Measurements from ENCODE around the gene KLHDC8A.
A peak's percentile ranks its signal among the peaks of the same experiment; 100 is the strongest.
"Not testable (repeated sequence)": the region's sequence is repeated elsewhere in the genome, so short reads cannot be mapped to it uniquely, and the experiment has no call there.

The KLHDC8A gene

DNA sequence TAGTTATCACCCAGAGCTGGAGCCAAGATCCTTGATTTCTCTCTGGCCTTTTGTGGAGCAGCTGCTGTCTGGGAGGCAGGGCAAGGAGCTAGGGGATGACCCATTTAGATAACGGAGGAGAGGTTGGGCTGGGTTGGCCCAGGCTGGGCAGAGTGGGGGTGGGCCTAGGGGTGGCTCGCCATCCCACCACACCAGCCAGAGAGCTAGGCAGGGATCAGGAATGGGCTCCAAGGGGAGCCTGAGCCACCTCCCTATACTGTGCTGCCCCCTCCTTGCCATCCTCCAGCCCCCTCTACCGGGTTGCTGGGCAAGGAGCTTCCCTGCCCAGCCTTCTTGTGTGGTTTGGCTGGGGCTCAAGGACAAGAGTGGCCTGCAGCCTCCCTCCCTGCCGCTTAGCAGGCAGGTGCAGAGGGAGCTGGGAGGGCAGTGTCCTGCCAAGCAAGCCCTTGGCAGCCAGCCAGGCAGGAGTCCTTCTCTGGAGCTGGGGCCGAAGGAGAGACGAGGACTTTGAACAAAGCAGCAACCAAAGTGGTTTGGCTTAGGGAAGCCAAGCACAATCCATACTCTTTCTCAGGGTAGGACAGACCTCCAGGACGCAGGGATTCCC, 39.3 kb downstream of the KLHDC8A start:
- DNase-seq: no peak

DNA sequence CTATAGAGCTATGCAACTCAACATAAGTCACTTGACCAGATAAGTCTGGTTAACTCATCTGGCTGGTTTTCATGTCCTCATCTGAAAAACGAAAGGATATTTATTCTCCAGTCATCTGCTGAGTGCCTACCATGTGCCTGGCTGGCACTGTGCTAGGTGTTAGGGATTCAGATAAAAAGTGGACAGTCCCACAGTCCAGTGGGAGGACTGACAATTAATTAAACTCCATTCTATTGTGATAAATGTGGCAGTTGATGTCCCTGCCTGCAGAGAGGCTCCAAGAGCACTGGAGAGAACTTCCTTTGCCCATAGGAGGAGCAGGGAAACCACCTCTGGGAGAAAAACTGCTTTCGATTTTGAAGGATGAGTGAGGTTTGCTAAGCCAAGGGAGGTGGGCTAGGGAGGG, 40.6 kb downstream of the KLHDC8A start:
- DNase-seq: no peak

DNA sequence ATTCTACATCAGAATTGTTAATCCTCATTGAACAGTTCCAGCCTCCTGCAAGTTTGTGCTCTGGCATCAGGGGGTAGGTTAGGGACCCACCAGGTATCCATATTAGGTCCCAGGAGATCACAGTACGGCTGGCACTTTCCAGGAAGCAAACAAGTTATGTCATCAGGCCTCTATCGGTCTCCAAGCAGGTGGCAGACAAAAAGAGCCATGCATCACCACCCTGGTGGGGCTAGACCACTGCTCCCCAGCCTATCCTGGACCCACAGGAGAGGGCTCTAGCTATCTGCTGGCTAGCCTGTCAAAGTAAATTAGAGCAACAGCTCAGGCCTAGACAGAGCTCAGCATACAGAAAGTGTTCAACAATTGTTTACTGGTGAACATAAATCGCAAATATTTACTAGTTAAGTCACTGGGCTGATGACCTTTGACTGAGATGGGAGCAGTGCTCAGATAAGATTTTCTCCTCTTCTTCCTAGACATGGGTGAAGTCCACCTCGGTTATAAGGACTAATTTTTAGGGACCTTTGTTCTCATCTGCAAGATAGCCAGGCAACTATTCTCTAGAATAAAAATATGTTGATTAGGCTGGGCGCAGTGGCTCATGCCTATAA, 41.6 kb downstream of the KLHDC8A start:
- DNase-seq: no peak

DNA sequence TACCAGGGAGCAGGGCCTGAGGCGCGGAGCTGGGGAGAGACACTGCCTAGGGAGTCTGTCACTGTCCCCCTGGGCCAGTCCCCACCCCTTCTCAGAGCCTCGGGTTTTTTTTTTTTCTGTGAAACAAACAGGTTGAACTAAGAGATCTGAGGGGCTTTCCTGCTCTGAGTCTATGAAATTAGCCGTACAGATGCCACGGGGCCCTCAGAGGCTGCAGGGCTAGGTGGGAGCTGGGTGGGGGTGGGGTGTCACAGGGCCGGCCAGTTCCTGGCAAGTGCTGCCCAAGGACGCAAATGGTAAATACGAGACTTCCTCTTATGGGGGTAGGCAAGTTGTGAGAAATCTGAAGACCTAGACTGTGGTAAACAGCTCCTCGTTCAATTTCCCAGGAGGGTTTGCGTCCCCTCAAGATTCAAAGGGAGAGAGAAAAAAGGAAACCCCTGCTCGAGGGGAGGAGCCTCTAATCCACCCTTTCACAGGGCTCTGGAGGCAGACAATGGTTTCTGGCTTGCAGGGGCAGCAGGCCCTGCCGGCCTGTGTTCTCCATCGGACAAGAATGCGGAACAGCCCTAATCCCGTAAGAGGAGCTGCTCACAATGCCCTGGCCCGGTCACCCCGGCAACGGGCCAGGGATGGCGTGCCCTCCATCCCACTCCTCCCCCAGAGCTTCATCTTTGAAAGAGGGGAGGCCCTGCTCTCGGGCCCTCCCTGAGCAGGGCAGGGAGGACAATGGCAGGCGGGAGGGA, 43.0 kb downstream of the KLHDC8A start:
- DNase-seq: no peak

DNA sequence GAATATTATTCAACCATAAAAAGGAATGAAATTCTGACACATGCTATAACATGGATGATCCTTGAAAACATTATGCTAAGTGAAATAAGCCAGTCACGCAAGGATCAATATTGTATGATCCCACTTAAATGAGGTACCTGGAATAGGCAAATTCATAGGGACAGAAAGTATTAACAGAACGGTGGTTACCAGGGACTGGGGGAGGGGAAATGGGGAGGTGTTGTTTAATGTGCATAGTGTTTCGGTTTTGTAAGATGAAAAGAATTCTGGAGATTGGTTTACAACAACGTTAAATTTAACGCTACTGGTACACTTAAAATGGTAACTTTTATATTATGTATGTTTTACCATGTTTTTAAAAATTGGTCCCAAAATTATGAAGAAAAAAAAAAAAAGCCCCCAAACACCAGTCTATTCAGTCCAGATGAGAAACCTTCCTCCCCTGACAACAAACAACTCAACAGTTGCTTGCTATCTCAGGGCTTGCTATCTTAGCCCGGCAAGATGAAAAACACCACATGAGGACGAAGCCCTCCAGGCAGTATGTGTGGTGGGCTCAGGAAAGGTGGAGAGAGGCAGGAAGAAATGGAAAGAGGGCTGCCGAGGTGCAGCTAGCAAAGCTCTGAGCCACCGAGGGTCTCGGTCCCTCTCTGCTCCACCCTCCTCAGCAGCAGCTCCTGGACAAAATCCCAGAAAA, 43.7 kb downstream of the KLHDC8A start:
- no peak for DNase-seq

DNA sequence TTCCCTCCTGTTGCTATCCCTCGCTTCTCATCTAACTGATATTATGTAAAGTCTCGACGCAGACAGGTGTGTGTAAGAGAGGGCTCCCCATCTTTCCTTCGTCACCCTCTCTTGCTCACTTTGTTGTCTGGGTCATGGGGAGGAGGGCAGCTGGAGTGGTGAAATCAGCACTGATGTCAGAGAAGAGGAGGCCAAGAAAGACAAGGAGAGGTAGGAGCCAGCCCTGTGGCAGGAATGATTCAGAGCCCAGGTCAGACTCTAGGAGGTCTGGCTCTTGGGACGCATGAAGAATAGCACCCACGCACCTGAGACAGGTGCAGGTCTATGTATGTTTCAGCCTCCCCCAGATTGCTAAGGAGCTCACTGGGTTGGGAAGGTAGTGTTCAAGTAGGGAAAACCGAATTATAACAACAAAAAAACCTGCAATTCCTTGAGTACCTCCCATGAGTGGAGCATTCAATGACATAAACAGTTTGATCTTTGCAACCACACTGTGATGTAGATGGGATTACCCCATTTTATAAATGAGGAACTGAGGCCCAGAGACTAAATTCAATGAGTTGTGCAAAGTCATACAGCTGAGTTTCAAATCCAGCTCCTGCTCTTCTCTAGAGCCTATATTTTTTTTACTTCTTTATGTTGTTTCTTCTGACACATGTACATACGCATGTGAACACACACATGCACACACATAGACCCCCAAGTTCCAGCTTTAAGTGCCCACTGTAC, 45.6 kb downstream of the KLHDC8A start:
- DNase-seq: no peak

DNA sequence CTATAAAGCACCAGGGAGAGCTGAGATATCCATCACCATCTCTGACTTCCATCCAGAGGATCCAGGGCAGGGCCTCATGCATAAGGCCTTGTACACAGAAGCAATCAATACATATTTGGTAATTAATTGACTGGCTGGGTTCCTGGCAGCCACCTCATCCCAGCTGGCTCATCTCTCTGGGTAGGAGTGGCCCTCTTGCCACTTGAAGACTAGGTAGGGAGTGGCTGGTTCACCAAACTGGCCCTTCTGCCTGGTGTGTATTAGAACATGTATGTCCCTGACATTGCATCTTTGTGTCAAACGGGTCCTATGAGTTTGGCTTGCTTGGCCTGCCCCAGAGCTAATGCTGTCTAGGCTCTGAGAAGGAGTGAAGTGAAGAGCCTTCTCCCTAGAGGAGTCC, 47.0 kb downstream of the KLHDC8A start:
- DNase-seq: no peak

DNA sequence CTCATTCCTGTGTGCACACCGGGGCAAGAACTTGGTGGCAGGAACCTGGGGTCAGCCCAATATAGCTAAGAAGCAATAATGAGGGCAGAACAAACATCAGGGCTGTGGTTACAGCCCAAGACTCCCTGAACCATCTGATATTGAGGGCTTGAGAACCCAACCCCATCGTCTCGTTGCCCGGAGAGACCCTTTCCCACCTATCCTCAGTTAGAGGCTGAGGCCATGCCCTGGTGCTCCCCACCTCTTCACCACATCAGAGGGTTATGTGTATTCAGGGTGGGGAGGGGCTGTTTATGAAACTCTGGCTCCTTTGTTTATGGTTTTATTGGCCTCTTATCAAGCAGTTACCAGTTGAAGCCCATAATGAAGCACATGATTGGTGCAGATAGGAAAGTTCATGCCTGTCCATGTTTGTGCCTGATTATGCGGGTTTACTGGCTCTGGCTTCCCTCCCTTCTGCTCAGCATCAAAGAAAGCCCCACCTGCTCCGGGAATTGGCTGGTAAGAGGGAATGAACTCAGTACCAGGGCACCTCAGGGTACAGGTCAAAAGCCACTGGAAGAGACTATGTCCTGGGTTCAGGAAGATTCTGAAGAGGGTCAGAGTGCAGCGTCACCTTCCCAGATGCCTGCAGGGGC, 49.7 kb downstream of the KLHDC8A start:
- DNase-seq: no peak

DNA sequence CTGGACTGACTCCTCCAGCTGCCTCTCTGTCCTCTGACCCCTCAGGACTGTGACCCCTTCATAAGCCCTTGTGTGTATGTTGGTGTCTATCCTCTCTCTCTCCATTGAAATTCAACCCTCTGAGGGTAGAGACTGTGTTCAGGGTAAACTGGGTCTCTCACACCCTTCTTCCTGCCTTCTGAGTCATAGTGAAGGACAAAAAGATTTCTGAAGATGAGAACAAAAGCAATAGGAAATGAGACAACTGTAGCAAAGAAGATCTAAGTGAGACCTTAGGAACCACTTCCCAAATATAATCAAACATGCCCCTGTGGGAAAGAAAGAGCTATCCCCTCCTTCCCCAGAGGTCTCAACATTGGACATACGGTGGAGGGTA, 52.0 kb downstream of the KLHDC8A start:
- peak; percentile 23 for DNase-seq

DNA sequence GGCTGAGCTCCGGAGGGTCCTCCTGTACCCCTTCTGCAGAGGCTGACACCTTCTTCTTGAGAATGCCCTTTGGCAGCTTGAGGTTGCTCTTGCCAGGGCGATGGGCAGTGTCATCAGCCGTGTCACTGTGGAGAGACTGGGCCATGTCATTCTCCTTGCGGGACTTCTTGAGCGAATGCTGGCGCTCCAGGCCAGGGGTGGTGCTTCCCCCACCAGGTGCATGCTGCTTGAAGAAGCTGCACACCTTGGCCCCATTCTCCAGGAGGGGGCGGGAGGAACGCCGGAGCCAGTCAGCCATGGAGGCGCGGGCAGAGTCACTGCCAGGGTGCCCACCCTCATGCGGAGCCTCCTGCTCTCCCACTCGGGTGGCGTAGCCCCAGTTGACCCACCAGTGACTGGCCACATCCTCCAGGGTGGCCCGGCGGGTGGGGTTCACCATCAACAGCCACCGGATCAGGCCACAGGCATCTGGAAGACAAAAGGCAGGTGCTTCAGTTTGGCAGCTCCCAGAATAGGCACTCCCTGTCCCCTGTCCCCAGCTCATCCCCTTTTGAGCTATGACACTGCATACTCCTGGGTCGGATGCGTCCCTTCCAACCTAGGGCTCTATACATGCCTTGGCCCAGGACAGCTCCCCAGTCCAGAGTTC, 52.6 kb downstream of the KLHDC8A start:
- DNase-seq: no peak

DNA sequence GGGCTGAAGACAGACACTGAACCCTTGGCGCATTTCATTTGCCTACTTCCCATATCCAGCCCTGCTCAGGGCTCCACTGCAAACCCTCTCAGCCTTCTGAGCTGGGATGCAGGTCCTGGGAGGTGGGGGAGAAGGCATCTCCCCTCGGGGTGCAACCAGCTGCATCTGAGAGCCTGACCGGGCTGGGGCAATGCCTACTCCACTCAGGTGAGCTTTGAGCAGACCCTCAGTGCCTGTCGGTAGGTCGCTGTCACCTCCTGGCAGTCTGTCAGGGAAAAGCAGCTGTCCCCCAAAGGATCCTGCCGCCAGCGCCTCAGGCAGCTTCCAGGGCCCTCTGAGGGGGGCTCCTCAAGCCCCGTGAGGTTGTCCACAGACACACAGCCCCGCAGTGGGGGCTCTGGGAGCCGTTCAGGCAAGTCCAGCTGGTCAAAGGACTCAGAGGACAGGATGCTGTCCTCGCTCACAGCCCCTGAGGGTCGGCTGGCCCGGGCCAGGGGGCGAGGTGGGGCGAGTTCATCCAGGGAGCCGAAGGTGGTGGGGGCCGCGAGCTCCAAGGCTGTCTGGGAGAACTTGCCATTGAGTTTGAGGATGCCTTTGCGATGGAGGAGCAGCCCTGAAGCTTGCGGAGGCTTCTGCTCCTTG, 53.4 kb downstream of the KLHDC8A start:
- no peak for DNase-seq

DNA sequence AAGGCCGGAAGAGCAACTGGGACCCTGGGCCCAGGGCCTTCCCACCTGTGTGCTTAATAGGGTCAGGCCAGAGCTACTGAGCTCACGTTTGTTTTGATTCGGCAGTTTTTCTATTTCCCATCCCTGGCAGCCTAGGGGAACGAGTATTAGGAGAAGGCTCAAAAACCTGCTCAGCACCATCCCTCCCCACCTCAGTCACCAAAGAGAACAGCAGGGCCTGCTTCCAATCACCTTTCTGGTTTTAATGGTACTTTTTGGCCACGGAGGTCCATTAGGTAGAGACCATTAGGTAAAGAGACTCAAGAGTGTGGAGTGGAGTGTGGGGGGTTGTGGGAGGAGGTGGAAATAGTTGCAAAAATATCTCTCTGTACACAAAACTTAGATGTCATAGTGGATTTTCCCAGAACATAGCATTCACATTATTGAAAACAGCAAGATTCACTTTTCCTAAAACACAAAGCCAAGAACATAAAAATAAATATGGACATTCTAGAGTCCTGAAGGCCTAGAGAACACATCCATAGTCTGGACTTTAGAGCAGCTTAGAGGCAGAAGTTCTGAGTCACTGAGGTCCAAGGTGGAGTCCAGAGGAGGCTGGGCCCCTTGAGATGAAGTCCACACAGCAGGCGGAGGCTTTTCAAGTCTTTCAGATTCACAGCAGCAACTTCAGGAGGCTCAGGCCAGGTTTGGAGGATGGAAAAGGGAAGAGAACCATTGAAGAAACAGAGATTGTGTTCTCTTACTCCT, 54.7 kb downstream of the KLHDC8A start:
- no peak for DNase-seq

DNA sequence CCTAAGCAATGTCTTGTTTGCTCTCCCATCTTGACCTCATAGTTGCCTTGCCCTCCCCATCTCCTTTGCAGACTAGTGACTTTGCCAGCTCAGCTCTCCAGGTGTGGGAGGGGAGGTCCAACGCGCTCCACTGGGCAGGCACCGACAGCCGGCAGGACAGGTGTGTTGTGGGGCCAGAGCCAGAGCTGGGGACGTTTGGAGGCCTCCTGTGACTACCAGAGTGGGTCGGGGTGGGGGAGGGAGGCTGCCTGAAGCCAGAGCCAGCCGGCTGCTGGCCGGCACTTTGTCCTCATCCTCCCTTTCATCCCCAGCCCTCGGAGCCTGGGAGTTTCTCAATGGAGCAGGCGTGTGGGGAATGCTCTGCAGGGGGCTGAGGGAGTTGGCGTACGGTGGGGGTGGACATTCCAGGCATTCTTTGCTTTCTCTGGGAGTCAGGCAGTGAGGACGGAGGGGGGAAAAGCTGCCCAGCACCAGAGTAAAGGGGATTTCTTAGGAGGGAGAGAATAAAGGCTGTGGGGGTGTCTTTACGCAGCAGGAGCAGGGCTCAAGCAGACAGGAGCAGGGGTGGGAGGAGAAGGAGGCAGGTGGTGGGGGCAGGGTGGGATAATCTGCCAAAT, 55.4 kb downstream of the KLHDC8A start:
- DNase-seq: no peak

DNA sequence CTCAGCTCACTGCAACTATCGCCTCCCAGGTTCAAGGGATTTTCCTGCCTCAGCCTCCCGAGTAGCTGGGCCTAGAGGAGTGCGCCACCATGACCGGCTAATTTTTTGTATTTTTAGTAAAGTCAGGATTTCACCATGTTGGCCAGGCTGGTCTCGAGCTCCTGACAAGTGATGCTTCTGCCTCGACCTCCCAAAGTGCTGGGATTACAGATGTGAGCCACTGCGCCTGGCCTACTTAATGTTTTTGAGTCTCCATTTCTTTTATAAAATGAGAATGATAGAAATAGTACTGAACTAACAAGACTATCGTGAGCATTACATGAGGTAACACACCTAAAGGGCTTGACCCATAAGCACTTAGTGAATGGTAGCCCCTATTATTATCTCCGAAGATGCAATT, 56.6 kb downstream of the KLHDC8A start:
- DNase-seq: no peak

DNA sequence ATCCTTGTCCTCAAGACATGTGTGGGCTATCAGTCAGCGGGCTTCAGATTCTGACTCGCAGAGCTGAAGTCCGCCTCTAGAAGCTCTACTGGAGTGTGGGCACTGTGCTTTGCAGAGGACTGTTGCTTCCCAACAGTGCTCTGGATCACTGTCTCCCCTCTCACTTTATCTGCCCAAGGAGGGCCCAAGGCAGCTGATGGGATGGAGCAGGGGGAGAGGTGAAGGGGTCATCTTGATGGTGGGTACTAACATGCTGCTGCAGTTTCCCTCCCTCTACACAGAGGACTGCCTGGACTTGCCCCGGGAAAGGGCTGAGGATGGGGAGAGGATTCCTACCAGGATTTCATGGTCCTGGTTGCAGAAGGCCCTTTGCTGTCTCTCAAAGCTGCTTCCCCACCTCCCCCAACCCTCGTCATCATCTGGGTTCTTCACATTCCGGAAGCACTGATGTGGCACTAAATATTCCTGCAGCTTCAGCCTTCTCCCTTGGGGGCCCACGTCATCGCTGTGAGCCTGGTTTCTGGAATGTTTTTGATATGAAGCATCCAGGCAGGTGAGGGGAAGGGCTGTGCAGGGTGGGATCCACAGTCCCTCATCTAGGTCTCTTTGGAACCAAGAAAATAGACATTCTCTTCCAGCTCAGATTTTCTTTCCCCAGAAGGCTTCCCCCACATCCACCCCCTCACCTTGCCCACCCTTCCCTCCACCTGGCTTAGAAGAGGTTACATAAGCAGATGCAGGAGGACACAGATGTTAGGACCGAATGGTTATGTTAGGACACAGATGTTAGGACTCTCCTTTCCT, 58.3 kb downstream of the KLHDC8A start:
- DNase-seq: no peak

DNA sequence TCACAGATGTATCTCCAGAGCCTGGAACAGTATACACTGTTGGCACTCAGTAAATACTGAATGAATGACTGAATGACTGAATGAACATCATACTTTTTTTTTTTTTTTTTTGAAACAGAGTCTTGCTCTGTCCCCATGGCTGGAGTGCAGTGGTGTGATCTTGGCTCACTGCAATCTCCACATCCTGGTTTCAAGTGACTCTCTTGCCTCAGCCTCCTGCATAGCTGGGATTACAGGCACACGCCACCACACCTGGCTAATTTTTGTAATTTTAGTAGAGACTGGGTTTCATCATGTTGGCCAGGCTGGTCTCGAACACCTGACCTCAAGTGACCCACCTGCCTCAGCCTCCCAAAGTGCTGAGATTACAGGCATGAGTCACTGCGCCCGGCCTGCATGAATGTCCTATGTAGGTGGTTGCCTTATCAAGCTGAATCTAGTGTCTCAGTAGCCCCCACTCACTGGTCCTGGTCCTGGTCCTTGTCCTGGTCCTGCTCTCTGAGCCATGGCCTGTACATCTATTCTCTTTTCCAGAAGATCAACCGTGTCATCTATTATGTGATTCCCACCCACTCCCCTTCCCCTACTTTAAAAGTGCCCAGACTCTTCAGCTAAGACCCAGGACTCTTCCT, 59.1 kb downstream of the KLHDC8A start:
- DNase-seq: not testable (repeated sequence)

DNA sequence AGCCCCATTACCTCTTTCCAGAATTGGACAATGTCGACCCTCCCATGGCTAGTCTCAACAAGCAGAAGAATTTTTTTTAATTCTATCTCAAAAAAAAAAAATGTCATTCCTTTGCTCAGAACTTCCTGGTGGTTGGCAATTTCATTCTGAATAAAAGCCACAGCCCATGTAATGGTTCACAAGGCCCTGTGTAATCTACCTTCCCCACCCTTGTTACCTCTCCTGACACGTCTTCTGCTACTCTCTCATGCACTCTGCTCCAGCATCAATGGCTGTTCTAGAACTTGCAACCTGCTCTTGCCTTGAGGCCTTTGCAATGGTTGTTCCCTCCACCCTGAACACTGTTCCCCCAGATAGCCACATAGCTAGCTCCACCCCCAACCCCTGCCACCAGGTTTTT, 60.6 kb downstream of the KLHDC8A start:
- DNase-seq: no peak

DNA sequence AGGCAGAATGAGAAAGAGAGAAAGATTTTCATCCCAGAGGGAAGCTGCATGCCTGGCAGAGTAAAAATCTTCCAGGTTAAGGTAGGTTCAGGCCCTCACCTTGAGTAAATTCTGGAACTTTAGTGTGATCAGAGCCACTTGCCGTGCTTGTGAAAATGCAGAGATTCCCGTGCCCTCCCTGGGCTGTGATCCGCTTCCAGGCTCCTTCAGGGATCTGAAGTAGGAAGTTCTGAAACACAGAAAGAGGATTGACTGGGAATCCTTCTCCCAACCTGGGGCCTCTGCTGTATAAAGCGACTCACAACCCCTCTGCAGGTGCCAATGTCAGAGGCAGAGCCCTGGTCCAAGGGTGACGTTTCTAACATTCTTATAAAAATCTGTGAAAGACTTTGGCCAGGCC, 61.8 kb downstream of the KLHDC8A start:
- DNase-seq: no peak
